Hematopoietic multipotent progenitor cell treated with erythropoietin and hydrocortisone succinate and interleukin-3 and kit ligand, for 17 days (in vitro differentiated cells): ENCODE data around the gene SHCBP1L.

ENCODE experiments used
- DNase-seq: peaks from one replicate; pipeline ENCODE4 v3.0.0-alpha.2; 2015; ENCODE audit warnings: low spot score

The SHCBP1L gene

GRCh38 chr1:182952677-182953444 lies at the start of gene SHCBP1L:
Gene SHCBP1L, minus strand, starts transcription at chr1:182953166. Its CDS starts 33 bp downstream, at chr1:182953133.
- DNase-seq, result no peak

GRCh38 chr1:183002267-183002666 lies 49.3 kb upstream of the SHCBP1L start:
- DNase-seq, result no peak

GRCh38 chr1:183000167-183000962 lies 47.4 kb upstream of the SHCBP1L start:
- DNase-seq, result no peak

- DNase-seq, result no peak
Observed at GRCh38 chr1:182998482-182998881, 45.5 kb upstream of the SHCBP1L start.

- no peak for DNase-seq
Observed at GRCh38 chr1:182996816-182997215, 43.9 kb upstream of the SHCBP1L start.

GRCh38 chr1:182995894-182996293 lies 42.9 kb upstream of the SHCBP1L start:
- DNase-seq, result no peak

- DNase-seq, result no peak
Observed at GRCh38 chr1:182993746-182994145, 40.8 kb upstream of the SHCBP1L start.

GRCh38 chr1:182990413-182991144 lies 37.6 kb upstream of the SHCBP1L start:
- no peak for DNase-seq

- DNase-seq, result no peak
Observed at GRCh38 chr1:182985876-182986275, 32.9 kb upstream of the SHCBP1L start.

GRCh38 chr1:182984621-182985020 lies 31.7 kb upstream of the SHCBP1L start:
- DNase-seq, result no peak

GRCh38 chr1:182984138-182984537 lies 31.2 kb upstream of the SHCBP1L start:
- no peak for DNase-seq

- no peak for DNase-seq
Observed at GRCh38 chr1:182978151-182978853, 25.3 kb upstream of the SHCBP1L start.

- DNase-seq, result no peak
Observed at GRCh38 chr1:182977480-182977879, 24.5 kb upstream of the SHCBP1L start.

GRCh38 chr1:182974506-182975191 lies 21.7 kb upstream of the SHCBP1L start:
- no peak for DNase-seq

- DNase-seq, result no peak
Observed at GRCh38 chr1:182972829-182973228, 19.9 kb upstream of the SHCBP1L start.

- DNase-seq, result no peak
Observed at GRCh38 chr1:182972231-182972630, 19.3 kb upstream of the SHCBP1L start.

- no peak for DNase-seq
Observed at GRCh38 chr1:182971219-182971618, 18.3 kb upstream of the SHCBP1L start.

GRCh38 chr1:182968836-182969734 lies 16.1 kb upstream of the SHCBP1L start:
- DNase-seq, result no peak

GRCh38 chr1:182968151-182968741 lies 15.3 kb upstream of the SHCBP1L start:
- no peak for DNase-seq

GRCh38 chr1:182965861-182966260 lies 12.9 kb upstream of the SHCBP1L start:
- DNase-seq, result no peak
